DND-41 (cell line): ENCODE data around the gene GDAP2.

Experiments used
- CTCF ChIP-seq: IDR thresholded peaks from 2 replicates; pipeline ENCODE4 v1.5.1; 2012; ENCODE audit warnings: borderline replicate concordance, low read length, moderate library complexity, mild to moderate bottlenecking; ENCODE audit not compliant: poor library complexity, severe bottlenecking; ENCODE audit errors: extremely low read depth
- EZH2 ChIP-seq: IDR thresholded peaks from 3 replicates; pipeline ENCODE4 v1.6.1; 2012; ENCODE audit warnings: borderline replicate concordance, low read depth, mild to moderate bottlenecking, moderate library complexity, low read length, inconsistent platforms; ENCODE audit not compliant: severe bottlenecking

- TF ChIP-seq EZH2 (no peak), CTCF (no peak)
Measured at GRCh38 chr1:117970252-117970651, 40.8 kb upstream of the GDAP2 start.
